Measurements from ENCODE around the gene SENP3.

DNA sequence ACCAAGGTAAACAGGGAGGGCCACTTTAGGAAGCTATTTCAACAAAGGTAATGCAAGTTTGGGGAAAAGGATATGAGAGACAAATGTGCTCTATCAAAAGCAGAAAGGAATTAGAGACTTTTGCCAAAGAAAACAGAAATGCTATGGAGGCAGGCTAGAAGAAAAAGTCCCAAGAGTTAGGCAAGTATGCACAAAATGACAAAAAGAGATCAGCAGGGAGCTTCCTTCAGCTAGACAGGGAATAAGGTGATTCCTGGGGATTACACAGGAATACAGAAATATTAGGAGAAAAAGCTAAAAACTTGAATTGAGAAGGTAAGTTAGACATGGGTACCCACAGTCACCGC lies 50.5 kb downstream of the SENP3 start:
- TF ChIP-seq CTCF (IDR thresholded peaks at IDR 0.05) (no peak), POLR2A (IDR thresholded peaks at IDR 0.05) (no peak)

Data from heart left ventricle (tissue), 13 donors.